ENCODE results near the gene PCED1A.

DNA sequence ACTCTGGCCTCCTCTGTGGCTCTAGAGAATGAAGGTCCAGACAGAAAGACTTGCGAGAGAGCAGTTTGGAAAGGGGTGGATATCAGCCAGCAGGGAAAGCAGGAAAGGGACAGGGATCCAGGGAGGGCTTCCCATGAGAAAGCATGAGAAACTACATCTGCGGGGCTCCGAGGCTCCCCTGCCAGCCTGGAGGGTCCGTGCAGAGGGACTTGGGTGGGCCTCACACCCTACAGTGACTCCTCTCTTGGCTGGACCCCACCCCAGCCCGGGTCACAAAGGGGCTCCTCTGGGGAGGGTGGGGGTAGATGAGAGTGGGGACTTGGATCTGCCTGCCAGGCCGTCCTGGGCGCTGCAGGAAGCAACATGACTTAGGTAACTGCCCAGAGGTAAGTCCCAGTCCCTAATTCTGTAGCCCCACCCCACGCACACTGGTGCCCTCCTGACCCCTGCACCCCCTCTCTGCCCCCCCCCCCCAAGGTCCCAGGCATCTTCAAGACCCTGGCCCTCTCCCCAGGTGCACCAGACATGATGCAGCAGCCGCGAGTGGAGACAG is 24.3 kb downstream of the PCED1A start, which contains the start of gene TMEM239:
- TF ChIP-seq CTBP1 (IDR thresholded peaks at IDR 0.05; ENCODE audit: borderline replicate concordance) (no peak), SP1 (IDR thresholded peaks at IDR 0.05) (no peak), SUZ12 (IDR thresholded peaks at IDR 0.05) (no peak), HDGF (IDR thresholded peaks at IDR 0.05; ENCODE audit: borderline replicate concordance) (no peak)

Measured in HEK293T (cell line).